Frontal cortex (tissue), 4 donors: Measurements from ENCODE around the gene AGAP1. TPM values are rescaled to one million over a fixed set of nuclear protein-coding genes. Genes with fewer than 3 reads are reported as not detected.

ENCODE experiments used
- DNase-seq, 2 donors: peaks; one replicate each; pipeline ENCODE4 v3.0.0; 2012; ENCODE audit warnings: low spot score in 2 of 2
- FAIRE-seq: peaks from 2 replicates; lab custom pipeline; 2012; peaks lifted over from hg19 to GRCh38; lab: Jason Lieb, UNC
- total RNA-seq: library from RNA; depleted of rRNA; stranded (reverse); fragments of >200 nt; gene quantifications from one replicate; pipeline ENCODE4 v1.2.3, GENCODE V29; 2014
- donor health status: control.
- donor health status: control.
- donor health status: control.

Gene AGAP1
- total RNA-seq, 1 donor from 2014 or later, result 27.3 TPM

- FAIRE-seq, result no peak
- peak; percentile 44 to 67 for DNase-seq
Observed at GRCh38 chr2:235577404-235578330, 83.8 kb downstream of the AGAP1 start.

GRCh38 chr2:235579128-235579527 lies 85.3 kb downstream of the AGAP1 start:
- DNase-seq (no peak), FAIRE-seq (no peak)

- DNase-seq, result no peak
- FAIRE-seq, result no peak
Observed at GRCh38 chr2:235580426-235581157, 86.7 kb downstream of the AGAP1 start.

GRCh38 chr2:235582081-235582686 lies 88.3 kb downstream of the AGAP1 start:
- DNase-seq (no peak), FAIRE-seq (no peak)

- FAIRE-seq, result no peak
- DNase-seq, result no peak
Observed at GRCh38 chr2:235582729-235583128, 88.9 kb downstream of the AGAP1 start.

- FAIRE-seq (no peak), DNase-seq (no peak)
Observed at GRCh38 chr2:235583144-235583543, 89.3 kb downstream of the AGAP1 start.

- no peak for DNase-seq
- no peak for FAIRE-seq
Observed at GRCh38 chr2:235583925-235584637, 90.2 kb downstream of the AGAP1 start.

GRCh38 chr2:235584638-235585007 lies 90.8 kb downstream of the AGAP1 start:
- FAIRE-seq, result no peak

GRCh38 chr2:235587202-235587601 lies 93.4 kb downstream of the AGAP1 start:
- DNase-seq (no peak), FAIRE-seq (no peak)

More at GRCh38 chr2:235584638-235585007, 90.8 kb downstream of the AGAP1 start:
- no peak for DNase-seq

GRCh38 chr2:235588750-235589149 lies 94.9 kb downstream of the AGAP1 start:
- FAIRE-seq (no peak), DNase-seq (no peak)

- DNase-seq (no peak), FAIRE-seq (no peak)
Observed at GRCh38 chr2:235591231-235591730, 97.4 kb downstream of the AGAP1 start.

- DNase-seq, result no peak
Observed at GRCh38 chr2:235591921-235592320, 98.1 kb downstream of the AGAP1 start.

GRCh38 chr2:235592430-235592829 lies 98.6 kb downstream of the AGAP1 start:
- no peak for DNase-seq
- FAIRE-seq, result no peak

More at GRCh38 chr2:235591921-235592320, 98.1 kb downstream of the AGAP1 start:
- no peak for FAIRE-seq

GRCh38 chr2:235592836-235593235 lies 99.0 kb downstream of the AGAP1 start:
- no peak for DNase-seq
- no peak for FAIRE-seq

- DNase-seq, result peak; percentile 52 to 62
- FAIRE-seq, result peak; percentile 87
Observed at GRCh38 chr2:235594041-235594440, 100.2 kb downstream of the AGAP1 start.

GRCh38 chr2:235594964-235595363 lies 101.1 kb downstream of the AGAP1 start:
- DNase-seq (no peak), FAIRE-seq (no peak)

GRCh38 chr2:235595422-235596010 lies 101.7 kb downstream of the AGAP1 start:
- FAIRE-seq, result peak; percentile 73
- peak; percentile 68 to 69 for DNase-seq

- no peak for DNase-seq
- FAIRE-seq, result no peak
Observed at GRCh38 chr2:235596272-235596671, 102.4 kb downstream of the AGAP1 start.

- FAIRE-seq (no peak), DNase-seq (no peak)
Observed at GRCh38 chr2:235597081-235597615, 103.3 kb downstream of the AGAP1 start.
